ENCODE results near the gene KCNJ9.

- TF ChIP-seq POLR2A (IDR thresholded peaks at IDR 0.05; ENCODE audit: low read length) (no peak), GATA1 (IDR thresholded peaks at IDR 0.05; ENCODE audit: low read depth, low read length) (no peak)
Observed at GRCh38 chr1:160129558-160129957, 48.2 kb downstream of the KCNJ9 start.
